ENCODE data around the gene MKNK2.

MKNK2 gene

GRCh38 chr19:2077833-2078619 lies 27.0 kb upstream of the MKNK2 start:
- TF ChIP-seq, protein P1, sequence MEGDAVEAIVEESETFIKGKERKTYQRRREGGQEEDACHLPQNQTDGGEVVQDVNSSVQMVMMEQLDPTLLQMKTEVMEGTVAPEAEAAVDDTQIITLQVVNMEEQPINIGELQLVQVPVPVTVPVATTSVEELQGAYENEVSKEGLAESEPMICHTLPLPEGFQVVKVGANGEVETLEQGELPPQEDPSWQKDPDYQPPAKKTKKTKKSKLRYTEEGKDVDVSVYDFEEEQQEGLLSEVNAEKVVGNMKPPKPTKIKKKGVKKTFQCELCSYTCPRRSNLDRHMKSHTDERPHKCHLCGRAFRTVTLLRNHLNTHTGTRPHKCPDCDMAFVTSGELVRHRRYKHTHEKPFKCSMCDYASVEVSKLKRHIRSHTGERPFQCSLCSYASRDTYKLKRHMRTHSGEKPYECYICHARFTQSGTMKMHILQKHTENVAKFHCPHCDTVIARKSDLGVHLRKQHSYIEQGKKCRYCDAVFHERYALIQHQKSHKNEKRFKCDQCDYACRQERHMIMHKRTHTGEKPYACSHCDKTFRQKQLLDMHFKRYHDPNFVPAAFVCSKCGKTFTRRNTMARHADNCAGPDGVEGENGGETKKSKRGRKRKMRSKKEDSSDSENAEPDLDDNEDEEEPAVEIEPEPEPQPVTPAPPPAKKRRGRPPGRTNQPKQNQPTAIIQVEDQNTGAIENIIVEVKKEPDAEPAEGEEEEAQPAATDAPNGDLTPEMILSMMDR (IDR thresholded peaks at IDR 0.05; ENCODE audit: low read depth, low read length), result no peak
- DNase-seq (ENCODE audit: extremely low read depth, low read depth), result no peak

DNA sequence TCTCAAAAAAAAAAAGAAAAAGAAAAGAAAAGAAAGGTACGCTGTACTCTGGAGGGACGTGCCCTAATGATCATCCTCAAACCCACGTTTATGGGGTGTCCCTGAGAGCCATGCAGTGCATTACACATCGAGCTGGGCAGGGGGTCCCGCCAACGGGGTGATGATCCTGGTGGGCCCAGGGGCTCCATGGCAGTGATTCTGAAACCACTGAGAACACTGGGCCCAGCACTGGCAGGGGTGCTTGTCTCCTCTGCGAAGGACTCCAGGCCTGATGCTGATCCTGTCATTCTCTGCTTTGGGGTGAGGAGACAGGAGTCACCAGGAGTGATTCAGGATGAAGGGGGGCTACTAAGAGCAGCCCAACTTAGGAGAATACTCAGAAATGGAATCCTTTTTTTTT lies 26.4 kb upstream of the MKNK2 start:
- TF ChIP-seq, protein P1 (IDR thresholded peaks at IDR 0.05; ENCODE audit: low read depth, low read length), result no peak
- no peak for DNase-seq (ENCODE audit: extremely low read depth, low read depth)

GRCh38 chr19:2076526-2076944 lies 25.5 kb upstream of the MKNK2 start:
- no peak for DNase-seq (ENCODE audit: extremely low read depth, low read depth)
- TF ChIP-seq, protein P1 (IDR thresholded peaks at IDR 0.05; ENCODE audit: low read depth, low read length), result no peak

- TF ChIP-seq, protein P1 (IDR thresholded peaks at IDR 0.05; ENCODE audit: low read depth, low read length), result no peak
- no peak for DNase-seq (ENCODE audit: extremely low read depth, low read depth)
These were observed 21.9 kb upstream of the MKNK2 start for GRCh38 chr19:2072757-2073551.

DNA sequence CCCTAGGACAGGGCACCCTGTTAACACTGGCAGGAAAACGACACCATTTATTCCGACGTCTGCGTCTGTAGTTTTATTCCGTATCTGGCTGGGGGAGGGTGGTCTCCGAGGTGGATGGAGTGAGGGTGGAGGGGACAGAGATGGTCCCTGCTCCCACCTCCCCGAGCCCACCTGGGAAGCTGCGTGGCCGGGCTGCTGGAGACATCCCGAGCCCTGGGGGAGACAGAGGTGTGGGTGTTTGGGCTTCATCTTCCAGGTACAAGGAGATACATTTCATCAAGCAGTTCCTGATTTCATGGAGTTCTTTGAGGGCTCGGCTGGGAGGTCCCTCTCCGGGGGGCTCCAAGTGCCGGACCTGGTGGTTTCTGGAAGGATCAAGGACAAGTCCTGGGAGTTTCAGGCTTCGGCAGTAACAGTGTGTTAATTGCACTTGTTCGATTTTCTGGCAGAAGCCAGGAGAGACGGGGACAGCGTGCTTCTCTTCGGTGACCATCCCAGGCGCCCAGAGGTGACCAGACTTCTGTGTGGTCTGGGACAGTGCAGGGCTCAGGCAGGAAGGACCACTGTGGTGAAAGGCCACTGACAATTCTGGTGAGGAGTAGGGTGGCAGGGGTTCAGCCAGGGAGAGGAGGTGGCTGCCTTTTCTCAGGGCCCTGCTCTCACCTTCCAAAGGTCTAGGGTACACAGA lies 20.1 kb upstream of the MKNK2 start:
- DNase-seq (ENCODE audit: extremely low read depth, low read depth), result no peak
- TF ChIP-seq, protein P1 (IDR thresholded peaks at IDR 0.05; ENCODE audit: low read depth, low read length), result no peak

GRCh38 chr19:2070436-2070827 lies 19.4 kb upstream of the MKNK2 start:
- no peak for DNase-seq (ENCODE audit: extremely low read depth, low read depth)
- TF ChIP-seq, protein P1 (IDR thresholded peaks at IDR 0.05; ENCODE audit: low read depth, low read length), result no peak
